T-helper 17 cell (primary cell): ENCODE measurements around the gene FMO3. TPM values are rescaled to one million over a fixed set of nuclear protein-coding genes. Genes with fewer than 3 reads are reported as not detected.

Experiments
- ATAC-seq: fragments of 150-1000 bp; cut with Tn5 transposase; 2 replicates; pipeline ENCODE4 v1.10.0; 2021; ENCODE audit warnings: mild to moderate bottlenecking, moderate library complexity
- DNase-seq, 3 donors: peaks; one replicate each; pipeline versions ENCODE4 v3.0.0 to v3.0.0-alpha.2; 2020 to 2021
- H3K9me3 ChIP-seq: one replicate; pipeline ENCODE4 v1.7.0; 2013; ENCODE audit warnings: low read length, mild to moderate bottlenecking; ENCODE audit not compliant: control insufficient read depth, poor library complexity, severe bottlenecking
- H3K27ac Mint-ChIP-seq: one replicate; pipeline ENCODE4 v1.8.0; 2022; ENCODE audit warnings: mild to moderate bottlenecking, moderate library complexity, mixed read lengths
- H3K27me3 Mint-ChIP-seq: one replicate; pipeline ENCODE4 v1.8.0; 2022; ENCODE audit warnings: mixed read lengths
- H3K36me3 Mint-ChIP-seq: one replicate; pipeline ENCODE4 v1.8.0; 2022; ENCODE audit warnings: low read depth, mixed read lengths
- H3K4me1 Mint-ChIP-seq: one replicate; pipeline ENCODE4 v1.8.0; 2022; ENCODE audit warnings: mild to moderate bottlenecking, mixed read lengths
- H3K4me3 Mint-ChIP-seq: one replicate; pipeline ENCODE4 v1.8.0; 2022; ENCODE audit warnings: mild to moderate bottlenecking, moderate library complexity, mixed read lengths
- total RNA-seq, 4 donors: library from RNA in 2 of 4; stranded (reverse) in 2 of 4; gene quantifications; one replicate each; pipeline ENCODE4 v1.2.3 and lab custom pipeline; 2022 to 2026

Gene FMO3
- total RNA-seq, 2 donors from 2014 or later, result not detected

DNA sequence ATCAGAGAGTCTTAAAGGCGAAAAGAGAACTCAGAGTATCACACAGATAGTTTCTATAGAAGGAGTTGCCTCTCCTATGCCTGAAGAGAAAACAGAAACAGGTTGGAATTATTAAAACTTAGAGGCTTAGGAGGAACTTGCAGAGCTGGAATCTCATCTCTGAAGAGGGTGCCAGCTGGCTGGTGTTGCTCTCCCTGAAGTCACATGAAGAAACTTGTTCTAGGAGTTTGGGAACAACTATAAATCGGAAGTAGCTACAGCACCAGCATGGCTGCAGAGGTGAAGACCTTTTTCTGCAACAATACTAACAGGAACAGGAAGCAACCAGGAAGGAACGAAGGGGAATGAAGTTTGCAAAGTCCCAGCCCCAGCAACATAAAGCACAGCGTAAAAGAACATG, 35.8 kb downstream of the FMO3 start:
- no peaks in the 10 kb centered on the region for H3K4me1 Mint-ChIP-seq
- H3K9me3 ChIP-seq, result no peaks in the 10 kb centered on the region
- no peaks in the 10 kb centered on the region for H3K36me3 Mint-ChIP-seq
- no peak overlapping the region for H3K27ac Mint-ChIP-seq
- no peak for ATAC-seq
- H3K27me3 Mint-ChIP-seq, result peaks cover 11% of the 10 kb centered on the region
- DNase-seq, result no peak
- H3K4me3 Mint-ChIP-seq, result no peak overlapping the region

DNA sequence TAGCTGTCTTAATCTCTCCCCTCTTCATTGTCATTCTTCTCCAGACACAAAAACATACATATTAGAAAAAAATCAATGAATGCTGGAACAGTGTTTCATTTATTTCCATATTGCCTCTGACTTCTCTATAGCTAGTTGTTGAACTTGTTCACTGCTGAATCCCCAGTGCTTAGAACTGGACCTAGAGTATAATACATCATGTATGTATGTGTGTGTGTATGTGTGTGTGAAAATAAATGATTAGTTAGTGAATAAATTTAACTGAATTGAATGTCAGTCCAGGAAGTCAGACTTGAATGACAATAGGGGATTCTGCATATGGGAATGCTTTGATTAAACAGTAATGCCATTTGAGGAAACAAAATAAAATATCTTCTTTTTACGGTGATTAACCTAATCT, 36.4 kb downstream of the FMO3 start:
- Mint-ChIP-seq H3K27me3 (peaks cover 10% of the 10 kb centered on the region), H3K4me3 (no peak overlapping the region), H3K27ac (no peak overlapping the region), H3K4me1 (no peaks in the 10 kb centered on the region), H3K36me3 (no peaks in the 10 kb centered on the region)
- no peaks in the 10 kb centered on the region for H3K9me3 ChIP-seq
- no peak for DNase-seq
- no peak for ATAC-seq

DNA sequence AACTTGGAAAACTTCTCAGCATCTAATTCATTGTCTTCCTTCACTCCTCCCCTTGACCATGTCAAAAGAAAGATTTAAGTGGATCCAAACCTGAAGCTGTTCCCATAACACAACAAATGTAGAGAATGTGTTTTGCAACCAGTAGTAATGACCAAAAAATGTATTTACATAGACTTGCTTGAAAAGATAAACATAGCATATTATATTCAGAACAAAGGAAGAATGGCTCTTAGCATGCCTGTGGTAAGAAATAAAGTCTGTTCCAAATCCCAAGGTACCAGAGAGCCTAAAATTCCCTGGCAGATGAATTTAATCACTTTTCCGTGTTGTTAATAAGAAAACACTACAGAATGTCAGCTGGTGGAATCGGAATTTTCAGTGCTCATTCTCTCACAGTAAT, 36.8 kb downstream of the FMO3 start:
- no peak for DNase-seq
- Mint-ChIP-seq H3K4me1 (no peaks in the 10 kb centered on the region), H3K4me3 (no peak overlapping the region), H3K27me3 (peaks cover 10% of the 10 kb centered on the region), H3K36me3 (no peaks in the 10 kb centered on the region), H3K27ac (no peak overlapping the region)
- ATAC-seq, result no peak
- H3K9me3 ChIP-seq, result no peaks in the 10 kb centered on the region

DNA sequence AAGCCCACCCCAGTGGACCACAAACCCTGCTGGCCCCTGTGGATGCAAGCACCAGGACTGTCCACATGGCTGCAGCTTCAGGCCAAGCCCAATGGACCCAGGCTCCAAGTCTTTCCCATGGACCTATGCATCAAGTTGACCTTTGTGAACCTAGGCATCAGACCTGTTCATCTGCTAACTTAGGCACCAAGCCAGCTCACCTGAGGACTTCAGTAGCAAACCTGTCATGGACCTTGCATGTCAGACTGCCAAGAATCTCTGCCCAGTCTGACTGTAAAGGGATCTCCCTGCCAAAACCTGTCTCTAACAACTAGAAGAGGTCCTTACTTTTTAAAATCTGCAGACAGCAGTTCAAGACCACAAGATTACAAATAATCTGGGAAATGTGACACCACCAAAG, 37.8 kb downstream of the FMO3 start:
- no peak overlapping the region for H3K27ac Mint-ChIP-seq
- peaks cover 10% of the 10 kb centered on the region for H3K27me3 Mint-ChIP-seq
- H3K36me3 Mint-ChIP-seq, result no peaks in the 10 kb centered on the region
- no peaks in the 10 kb centered on the region for H3K4me1 Mint-ChIP-seq
- H3K9me3 ChIP-seq, result no peaks in the 10 kb centered on the region
- no peak overlapping the region for H3K4me3 Mint-ChIP-seq
- DNase-seq (no peak), ATAC-seq (no peak)

DNA sequence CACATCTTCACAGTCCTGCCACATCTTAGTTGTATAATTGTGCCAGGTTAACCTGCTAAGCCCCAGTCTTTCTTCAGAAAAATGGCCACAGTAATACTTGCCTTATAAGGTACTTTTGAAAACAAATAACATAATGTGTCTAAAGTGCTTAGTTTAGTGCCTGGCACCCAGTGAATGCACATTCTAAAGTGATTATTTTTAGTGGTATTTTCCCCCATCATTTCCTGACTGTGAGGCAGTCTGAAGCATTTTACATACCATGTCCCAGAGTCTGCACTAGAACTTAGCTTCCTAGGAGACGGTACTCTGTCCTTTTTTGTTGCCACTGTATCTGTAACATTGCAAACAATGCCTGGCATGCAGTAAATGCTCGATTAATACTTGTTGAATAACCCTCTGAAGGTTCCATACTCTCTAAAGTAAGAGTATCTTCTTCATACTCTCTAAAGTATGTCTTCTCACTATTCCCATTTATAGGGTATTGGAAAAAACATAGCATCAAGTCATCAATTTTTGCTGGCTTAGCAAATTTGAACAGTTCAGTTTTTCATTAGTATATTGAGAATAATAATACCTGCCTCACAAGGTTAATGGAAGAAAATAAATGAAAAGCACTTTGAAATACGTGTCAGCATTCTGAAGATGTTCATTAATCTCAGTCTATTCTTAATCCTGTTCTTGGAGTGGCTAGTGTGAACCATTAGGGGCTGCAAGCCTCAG, 43.7 kb downstream of the FMO3 start:
- ATAC-seq (no peak), DNase-seq (no peak)
- Mint-ChIP-seq H3K27me3 (peaks cover 41% of the 10 kb centered on the region), H3K4me3 (no peak overlapping the region), H3K36me3 (no peaks in the 10 kb centered on the region), H3K27ac (no peak overlapping the region), H3K4me1 (peaks cover 3% of the 10 kb centered on the region)
- H3K9me3 ChIP-seq, result no peaks in the 10 kb centered on the region

DNA sequence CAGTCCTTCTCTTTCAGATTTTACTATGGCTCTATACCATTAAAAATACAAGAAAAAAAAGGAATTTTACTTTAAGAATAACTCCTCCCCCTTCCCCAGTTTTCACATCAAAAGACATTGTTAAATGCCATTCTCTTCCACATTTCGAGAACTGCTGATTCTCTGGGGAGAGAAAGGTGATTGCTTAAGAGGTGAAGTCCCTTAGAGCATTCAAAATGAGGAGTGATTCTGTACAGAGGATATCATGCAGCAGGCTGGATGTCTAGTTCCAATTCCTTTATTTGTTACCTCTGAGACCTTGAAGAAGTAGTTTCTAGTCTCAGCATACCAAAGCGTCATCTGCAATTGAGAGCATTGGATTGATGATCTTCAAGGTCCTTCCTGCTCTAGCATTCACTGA, 46.9 kb downstream of the FMO3 start:
- H3K27me3 Mint-ChIP-seq, result peaks cover 57% of the 10 kb centered on the region
- ATAC-seq, result no peak
- peaks cover 3% of the 10 kb centered on the region for H3K4me1 Mint-ChIP-seq
- no peak for DNase-seq
- no peak overlapping the region for H3K4me3 Mint-ChIP-seq
- H3K9me3 ChIP-seq, result no peaks in the 10 kb centered on the region
- peaks cover 2% of the 10 kb centered on the region for H3K36me3 Mint-ChIP-seq
- H3K27ac Mint-ChIP-seq, result no peak overlapping the region

DNA sequence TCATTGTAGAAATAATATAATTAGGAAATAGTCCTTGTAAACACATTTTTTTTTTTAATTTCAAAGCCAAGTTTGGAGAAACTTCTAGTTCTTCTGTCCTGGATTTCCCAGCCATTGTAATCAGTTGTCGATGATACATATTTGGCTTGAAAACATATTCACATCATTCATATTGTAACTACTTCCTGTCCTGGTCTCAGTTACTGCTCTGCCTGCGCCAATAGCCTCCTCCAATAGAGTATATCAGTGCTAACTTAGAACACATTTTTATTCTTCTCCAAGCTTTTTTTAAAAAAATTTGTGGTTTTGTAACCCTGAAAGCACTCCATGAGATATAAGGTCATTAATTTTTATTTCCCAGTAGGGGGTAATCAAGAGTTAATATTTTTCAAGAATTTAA, 48.3 kb downstream of the FMO3 start:
- DNase-seq (no peak), ATAC-seq (no peak)
- Mint-ChIP-seq H3K27me3 (peaks cover 63% of the 10 kb centered on the region), H3K4me3 (no peak overlapping the region), H3K27ac (no peak overlapping the region), H3K36me3 (peaks cover 2% of the 10 kb centered on the region), H3K4me1 (peaks cover 3% of the 10 kb centered on the region)
- no peaks in the 10 kb centered on the region for H3K9me3 ChIP-seq

DNA sequence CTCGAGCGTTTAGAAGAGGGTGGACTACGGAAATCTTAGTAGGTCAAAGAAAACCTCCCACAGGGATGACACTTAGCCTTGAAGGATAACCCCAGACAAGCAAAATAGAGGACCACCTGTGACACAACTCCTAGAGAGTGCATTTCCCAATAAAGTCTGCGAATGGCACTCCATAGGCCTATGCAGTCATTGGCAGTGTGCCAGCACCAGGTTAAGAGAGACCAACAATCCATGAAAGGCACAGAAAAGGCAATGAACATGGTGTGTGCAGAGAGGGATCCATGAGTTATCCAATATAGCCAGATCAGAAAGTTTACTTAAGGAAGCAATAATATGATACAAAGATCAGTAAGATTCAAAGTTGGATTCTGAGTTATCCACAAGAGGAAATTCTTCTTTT, 49.2 kb downstream of the FMO3 start:
- ATAC-seq, result no peak
- Mint-ChIP-seq H3K4me3 (no peak overlapping the region), H3K27me3 (peaks cover 66% of the 10 kb centered on the region), H3K4me1 (peaks cover 3% of the 10 kb centered on the region), H3K27ac (no peak overlapping the region), H3K36me3 (peaks cover 3% of the 10 kb centered on the region)
- no peak for DNase-seq
- H3K9me3 ChIP-seq, result no peaks in the 10 kb centered on the region

DNA sequence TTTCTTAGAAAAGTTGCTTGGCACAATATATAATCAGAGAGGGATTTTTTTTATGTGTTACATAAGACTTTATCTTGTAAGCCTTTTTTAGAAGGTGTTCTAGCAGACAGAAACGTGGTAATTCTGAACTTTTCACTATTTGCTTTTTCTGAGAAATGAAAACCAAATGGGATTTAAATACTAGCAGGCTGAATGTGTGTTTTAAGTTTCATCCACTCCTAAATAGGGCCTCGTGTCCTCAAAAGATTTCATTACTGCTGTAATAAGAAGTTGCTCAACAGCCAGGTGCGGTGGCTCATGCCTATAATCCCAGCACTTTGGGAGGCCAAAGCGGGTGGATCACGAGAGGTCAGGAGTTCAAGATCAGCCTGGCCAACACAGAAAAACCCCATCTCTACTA, 49.7 kb downstream of the FMO3 start:
- peaks cover 3% of the 10 kb centered on the region for H3K4me1 Mint-ChIP-seq
- H3K9me3 ChIP-seq, result no peaks in the 10 kb centered on the region
- H3K27ac Mint-ChIP-seq, result no peak overlapping the region
- peaks cover 68% of the 10 kb centered on the region for H3K27me3 Mint-ChIP-seq
- peaks cover 3% of the 10 kb centered on the region for H3K36me3 Mint-ChIP-seq
- DNase-seq (no peak), ATAC-seq (no peak)
- no peak overlapping the region for H3K4me3 Mint-ChIP-seq

DNA sequence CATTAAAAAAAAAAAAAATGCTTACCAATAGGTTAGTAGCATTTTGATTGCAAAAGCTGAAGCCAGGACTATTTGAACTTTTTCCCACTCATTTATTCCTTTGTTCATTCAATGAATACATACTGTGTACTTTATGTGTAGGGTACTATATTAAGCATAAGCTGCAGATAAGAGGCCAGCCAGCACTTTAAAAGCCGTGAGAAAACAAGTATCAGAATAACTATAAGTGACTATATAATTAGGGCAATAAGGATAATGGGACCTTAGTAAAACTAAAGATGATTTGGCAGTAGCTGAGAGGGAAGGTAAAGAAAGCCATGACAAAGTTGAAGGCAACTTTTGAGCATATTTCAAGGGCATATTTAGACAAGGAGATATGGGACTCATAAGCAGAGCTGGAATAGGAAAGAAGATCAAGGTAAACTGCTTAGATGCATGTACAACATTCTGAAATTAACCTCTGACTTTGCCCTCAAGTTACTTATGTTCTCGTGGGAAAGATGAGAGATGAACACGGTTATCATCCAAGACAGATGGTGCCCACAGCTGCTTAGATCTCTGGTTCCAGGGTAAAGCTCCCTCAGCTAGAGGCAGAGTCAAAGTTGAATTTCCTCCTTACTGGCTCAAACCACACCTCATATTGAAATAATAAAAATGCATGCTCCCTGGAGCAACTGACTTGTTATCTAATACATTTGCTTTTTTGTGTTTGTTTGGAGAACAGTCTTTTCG, 50.4 kb downstream of the FMO3 start:
- no peaks in the 10 kb centered on the region for H3K9me3 ChIP-seq
- peaks cover 3% of the 10 kb centered on the region for H3K4me1 Mint-ChIP-seq
- ATAC-seq, result no peak
- peaks cover 72% of the 10 kb centered on the region for H3K27me3 Mint-ChIP-seq
- H3K4me3 Mint-ChIP-seq, result no peak overlapping the region
- no peak overlapping the region for H3K27ac Mint-ChIP-seq
- peaks cover 3% of the 10 kb centered on the region for H3K36me3 Mint-ChIP-seq
- DNase-seq, result no peak

DNA sequence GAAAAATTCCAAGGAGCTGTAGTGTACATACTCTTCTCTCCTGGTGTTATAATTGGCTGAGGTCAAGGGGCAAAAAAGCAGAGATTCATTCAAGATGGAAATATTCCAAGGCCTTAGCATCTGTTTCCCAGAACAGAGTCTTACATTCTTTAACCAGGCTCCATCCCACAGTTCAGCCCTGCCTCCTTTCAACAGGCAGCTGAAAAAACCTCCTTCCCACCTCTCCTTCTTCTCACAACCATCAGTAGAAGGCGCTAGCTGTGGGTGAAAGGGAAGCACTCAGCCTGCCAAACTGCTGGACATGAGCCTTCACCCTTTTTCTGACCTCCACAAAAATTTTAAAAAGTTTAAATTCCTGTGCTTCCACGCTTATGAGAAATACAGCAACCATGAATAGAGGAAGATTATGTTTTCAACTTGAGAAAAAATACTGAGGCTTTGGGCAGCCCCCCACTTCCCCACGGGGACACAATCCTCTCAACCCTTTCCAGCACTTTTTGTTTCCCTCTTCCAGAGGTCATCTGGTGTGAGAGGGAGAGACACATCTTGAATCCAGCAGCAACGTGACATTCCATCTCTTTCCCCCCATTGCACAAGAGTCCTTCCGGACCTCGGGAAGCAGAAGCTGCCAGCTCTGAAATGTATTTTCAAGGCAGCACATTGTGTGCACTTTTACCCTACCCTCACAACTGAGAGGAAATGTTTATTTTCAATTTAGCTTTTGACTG, 51.1 kb downstream of the FMO3 start:
- Mint-ChIP-seq H3K4me3 (no peak overlapping the region), H3K36me3 (peaks cover 3% of the 10 kb centered on the region), H3K27me3 (peaks cover 67% of the 10 kb centered on the region), H3K4me1 (no peaks in the 10 kb centered on the region), H3K27ac (no peak overlapping the region)
- no peaks in the 10 kb centered on the region for H3K9me3 ChIP-seq
- ATAC-seq, result no peak
- DNase-seq, result no peak

DNA sequence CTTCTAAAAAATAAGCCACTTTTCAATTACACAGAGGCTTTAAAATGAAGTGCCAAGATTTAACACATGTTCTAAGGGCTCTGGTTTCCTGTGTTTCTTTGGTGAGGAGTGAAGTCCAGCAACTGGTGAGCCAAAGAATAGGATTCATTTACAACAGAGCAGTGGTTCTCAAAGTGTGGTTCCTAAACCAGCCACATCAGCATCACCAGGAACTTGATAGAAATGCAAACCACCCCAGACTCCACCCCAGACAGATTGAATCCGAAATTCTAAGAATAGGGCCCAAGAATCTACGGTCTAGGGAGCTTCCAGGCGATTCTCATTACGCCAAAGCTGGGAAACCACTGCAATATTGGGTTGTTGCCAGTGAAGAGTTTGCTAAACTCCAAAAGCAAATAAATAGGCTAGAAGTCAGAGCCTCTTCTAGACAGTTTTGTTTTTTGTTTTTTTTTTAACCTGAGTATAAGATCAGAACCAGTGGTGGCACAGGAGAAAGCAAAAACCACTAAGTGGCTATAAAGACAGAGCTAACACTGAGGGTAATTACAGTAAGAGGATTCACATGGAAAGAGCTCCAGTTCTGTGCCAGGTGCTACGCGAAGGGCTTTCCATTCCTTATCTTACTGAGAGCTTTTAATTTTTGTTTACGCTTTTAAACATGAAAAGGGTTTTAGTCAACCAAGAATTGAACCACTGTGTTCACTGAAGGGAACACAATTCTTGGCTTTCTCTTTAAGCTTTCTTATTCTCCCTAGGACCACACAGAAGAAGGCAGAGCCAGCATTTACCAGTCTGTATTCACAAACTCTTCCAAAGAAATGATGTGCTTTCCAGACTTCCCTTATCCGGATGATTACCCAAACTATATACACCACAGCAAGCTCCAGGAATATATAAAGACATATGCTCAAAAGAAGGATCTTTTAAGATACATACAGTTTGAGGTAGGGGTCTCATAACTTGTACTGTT, 52.0 kb downstream of the FMO3 start:
- no peak for DNase-seq
- Mint-ChIP-seq H3K4me3 (no peak overlapping the region), H3K36me3 (peaks cover 3% of the 10 kb centered on the region), H3K4me1 (no peaks in the 10 kb centered on the region), H3K27ac (no peak overlapping the region), H3K27me3 (peaks cover 66% of the 10 kb centered on the region)
- ATAC-seq, result no peak
- H3K9me3 ChIP-seq, result no peaks in the 10 kb centered on the region

DNA sequence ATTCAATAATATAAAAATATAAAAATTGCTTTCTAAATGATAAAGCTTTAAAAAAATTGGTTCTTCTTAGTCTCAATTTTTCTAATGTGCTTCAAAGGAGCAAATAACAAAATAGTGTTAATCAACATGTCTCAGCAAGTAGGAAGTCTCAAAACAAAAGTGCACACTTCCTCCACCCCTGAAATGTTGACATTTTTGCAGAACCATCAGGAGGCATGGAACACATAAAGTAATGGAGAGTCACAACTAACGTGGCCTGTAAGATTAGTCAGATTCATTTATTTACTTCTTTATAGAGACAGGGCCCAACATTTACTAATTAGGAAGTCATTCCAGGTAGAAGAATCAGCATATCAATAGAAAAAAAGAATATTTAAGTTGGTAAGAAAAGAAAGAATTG, 59.5 kb downstream of the FMO3 start:
- Mint-ChIP-seq H3K36me3 (no peaks in the 10 kb centered on the region), H3K27ac (no peak overlapping the region), H3K4me3 (no peak overlapping the region), H3K4me1 (no peaks in the 10 kb centered on the region), H3K27me3 (peaks cover 23% of the 10 kb centered on the region)
- H3K9me3 ChIP-seq, result no peaks in the 10 kb centered on the region
- ATAC-seq (no peak), DNase-seq (no peak)
